ENCODE results near the gene RNF213.

Gene RNF213

DNA sequence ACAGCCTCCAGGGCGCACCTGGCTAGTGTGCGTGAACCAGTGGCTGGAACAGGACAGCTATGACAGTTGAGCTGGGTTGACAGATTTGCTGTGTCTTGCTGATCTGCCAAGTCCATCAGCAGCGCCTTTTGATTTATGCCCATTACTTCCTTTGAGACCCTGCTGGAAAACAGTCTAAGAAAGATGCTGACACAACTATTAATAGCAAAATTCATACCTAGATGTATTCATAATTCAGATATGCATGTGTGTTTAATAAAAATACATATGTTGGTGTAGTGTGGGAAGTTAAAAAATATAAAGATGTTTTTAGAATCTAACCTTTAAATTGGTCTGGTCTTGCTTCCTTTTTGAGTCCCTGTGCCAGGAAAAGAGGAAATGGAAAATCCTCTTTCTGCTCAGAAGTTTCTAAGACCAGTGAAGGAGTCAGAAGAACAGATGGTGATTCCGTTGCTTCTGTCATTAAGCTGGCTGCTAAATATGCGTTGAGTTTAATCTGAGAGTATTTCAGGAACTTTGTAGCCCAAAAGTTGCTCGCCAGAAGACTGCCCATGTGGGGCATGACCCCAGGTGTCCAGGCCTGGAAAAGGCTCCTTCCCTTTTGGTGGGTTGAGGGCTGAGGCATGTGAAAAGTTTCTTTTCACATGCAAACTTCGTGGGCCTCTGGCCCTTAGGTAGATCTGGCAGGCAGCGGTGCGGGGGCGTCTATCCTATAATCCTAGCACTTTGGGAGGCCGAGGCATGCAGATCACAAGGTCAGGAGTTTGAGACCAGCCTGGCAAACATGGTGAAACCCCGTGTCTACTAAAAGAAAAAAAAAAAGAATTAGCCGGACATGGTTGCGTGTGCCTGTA lies 114.3 kb downstream of the RNF213 start:
- no peak for DNase-seq

DNA sequence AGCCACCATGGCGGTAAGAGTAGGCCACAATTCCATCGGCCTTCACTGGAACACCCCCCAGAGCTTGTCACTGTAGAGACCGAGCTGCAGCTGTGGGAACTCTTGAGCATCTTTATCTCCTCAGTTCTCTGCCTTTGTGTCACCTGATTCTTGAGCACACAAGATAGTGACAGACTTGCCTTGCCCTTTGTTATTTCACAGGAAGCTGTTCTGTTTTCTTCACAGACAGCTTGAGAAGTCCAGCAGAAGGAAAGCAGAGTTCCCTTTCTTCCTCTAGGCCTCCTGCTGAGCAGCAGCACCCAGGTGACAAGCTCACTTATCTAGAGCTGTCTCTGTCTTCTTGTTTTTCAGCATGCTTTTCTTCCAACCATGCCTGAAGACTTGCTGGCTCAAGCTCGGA lies 115.9 kb downstream of the RNF213 start:
- DNase-seq: no peak

DNA sequence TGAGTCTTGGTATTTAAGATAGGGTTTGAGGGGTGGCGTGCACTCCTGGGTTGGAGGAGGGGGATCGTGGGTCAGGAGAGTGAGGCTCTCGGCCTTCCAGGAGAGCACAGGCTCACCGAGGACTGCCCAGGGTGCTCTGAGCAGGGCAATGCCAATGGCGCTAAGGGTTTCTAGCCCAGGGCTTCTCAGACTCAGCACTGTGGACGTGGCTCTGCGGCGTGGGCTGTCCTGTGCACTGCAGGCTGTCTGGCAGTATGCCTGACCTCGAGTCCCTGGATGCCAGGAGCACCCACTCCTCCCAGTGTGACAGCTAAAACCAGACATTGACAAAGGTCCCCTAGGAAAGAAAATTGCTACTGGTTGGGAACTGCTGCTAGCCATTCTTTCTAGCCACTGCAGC lies 117.1 kb downstream of the RNF213 start:
- no peak for DNase-seq

DNA sequence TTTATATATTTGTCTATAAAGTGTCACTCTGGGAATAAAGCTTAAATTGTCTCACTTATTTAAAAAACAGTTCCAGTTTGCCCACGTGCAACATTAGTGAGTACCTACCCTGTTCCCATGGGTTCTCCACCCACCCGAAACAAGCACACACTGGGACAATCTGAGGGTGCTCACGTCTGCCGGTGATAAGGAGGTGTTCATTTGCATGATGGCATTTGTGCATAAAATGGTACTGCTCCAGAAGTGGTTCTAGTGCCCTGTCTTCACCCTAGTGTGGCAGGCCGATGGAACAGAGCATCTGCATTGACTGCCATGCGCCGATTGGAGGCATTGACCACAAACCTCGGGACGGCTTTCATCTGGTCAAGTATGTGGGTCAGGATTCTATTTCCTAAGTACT lies 118.7 kb downstream of the RNF213 start:
- DNase-seq: no peak

DNA sequence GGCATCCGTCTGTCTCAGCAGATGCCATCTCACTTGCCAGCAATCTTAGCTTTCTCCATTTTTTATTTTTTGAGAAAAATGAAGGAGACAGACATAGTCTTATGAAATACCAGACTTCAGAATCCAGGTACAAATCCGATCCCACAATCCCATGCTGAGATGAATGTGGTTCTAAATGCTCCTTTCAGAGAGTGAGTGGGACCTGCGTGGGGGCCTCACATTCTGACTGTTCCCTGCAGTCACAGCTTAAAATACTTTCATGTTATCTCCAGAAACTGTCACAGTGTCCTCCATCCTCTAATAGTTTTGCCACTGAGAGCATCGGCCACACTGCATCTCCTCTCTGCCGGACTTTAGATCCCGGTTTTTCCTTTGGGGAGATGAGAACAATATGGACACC lies 119.4 kb downstream of the RNF213 start:
- no peak for DNase-seq

DNA sequence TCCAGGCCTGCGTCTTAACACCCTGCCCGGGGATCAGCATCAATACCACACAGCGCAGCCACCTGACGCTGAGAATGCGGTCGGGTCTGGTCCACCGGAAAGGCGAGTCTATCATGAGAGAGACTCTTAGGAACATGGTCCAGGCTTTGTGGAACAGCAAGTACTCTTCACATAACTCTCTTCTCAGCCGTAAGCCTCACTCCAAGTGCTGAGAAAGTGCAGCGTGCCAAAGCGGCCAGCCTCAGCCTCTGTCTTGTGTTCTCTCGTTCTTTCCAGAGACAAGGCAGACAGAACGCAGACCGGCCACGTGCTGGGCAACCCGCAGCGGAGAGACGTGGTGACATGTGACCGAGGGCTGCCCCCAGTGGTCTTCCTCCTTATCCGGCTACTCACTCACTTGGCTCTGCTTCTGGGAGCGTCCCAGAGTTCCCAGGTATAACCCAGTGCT lies 119.9 kb downstream of the RNF213 start:
- DNase-seq: no peak

DNA sequence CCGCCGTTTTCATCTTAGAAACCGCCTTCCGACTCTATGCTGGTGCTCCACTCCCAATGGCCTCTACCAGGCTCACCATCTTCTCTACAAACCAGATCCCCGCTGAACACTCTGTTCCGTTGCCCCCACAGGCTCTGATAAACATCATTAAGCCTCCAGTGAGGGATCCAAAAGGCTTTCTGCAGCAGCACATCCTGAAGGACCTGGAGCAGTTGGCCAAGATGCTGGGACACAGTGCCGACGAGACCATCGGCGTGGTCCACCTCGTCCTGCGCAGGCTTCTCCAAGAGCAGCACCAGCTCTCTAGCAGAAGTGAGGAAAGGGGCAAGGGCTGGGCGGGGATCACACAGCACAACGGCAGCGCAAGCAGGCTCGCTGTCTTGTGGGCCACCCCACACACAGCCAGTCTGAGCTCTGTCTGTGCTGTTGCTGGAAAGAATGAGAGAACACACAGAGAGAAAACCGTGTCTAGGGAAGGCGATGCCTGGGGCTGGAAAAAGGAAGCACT lies 120.8 kb downstream of the RNF213 start:
- DNase-seq: no peak

DNA sequence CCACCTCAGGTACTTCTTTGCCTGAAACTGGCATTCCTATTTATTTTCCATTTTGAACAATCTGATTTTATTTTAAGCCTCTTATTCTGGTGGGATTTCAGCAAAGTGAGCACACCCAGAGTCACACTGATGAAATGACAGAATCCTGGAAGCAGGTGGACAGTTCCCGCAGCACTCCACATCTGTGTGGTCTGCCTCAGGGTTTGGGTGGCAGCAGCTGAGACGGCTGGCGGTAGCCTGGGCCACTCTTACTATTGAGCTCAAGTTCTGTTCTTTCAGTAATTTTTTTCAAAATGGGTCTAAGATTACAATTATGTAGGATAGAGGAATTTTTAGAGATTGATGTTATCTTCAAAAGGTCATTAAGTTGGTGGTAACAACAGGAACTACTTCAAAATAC lies 121.8 kb downstream of the RNF213 start:
- DNase-seq: no peak

DNA sequence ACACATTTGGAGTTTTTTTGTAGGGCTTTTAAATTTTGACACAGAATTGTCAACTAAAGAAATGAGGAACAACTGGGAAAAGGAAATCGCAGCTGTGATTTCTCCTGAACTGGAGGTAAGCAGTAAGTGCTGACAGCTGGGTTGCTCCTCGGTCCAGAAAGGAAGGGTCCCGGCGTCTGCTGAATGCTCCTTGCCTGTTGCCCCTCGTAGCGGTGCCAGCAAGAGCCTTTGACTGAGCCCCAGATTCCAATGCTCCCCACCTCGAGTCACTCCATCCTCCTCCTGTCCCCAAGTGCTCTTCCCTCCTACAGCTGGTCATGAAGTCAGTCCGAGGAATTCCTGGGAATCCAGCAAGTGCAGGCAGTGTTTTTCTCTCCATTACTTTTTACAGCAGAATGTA lies 122.3 kb downstream of the RNF213 start:
- no peak for DNase-seq

DNA sequence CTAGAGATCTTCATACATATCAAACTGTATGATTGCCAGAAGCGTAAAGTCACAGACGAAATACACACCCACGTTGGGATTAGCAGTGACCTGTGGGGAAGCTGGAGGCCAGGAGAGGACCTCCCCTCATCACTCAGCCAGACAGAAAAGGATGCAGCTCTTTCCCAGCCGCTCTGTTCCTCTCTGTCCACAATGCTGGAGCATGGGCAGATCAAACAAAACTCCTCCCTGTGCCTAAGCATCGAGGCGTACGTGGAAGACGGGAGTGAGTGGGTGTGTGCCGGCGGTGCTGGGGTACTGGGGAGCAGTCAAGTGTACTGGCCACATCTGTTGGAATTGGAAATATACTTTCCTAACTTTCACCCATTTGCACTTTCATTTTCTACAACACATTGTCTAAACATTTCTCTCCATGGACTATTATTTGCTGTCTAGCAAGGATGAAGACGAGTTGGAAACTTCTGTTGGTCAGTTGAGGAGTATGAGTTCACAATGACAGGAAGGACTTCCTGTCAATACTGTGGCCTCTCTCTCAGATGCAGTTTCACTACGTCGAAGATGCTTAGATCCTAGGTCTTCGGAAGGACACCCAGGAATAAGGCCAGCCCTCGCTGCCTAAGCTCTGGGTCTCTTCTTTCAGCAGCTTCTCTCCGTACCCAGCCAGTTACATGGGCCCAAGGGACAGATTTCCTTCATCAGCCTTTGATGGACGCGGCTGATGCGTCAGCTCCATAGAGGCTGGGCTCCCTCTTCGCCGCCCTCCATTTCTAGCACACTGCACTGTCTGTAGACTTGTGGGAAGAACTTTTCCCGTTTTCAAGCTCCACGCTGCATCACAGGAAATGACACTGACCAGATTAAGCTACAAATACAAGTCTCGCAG lies 123.7 kb downstream of the RNF213 start:
- no peak for DNase-seq

DNA sequence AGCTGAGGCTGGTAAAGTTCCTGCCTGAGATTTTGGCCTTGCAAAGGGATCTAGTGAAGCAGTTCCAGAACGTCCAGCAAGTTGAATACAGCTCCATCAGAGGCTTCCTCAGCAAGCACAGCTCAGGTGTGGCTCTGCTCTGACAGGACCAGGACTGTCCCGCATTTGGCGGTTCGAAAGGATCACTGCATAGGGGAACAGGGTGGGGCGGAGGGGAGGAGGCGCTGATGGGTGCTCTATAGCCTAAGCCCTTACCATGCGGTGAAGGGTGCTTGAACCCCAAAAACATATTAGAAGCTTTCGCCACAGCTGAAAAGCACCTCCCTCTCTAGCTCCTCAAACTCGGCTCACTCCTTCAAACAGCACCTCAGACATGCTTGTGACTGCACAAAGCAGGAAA lies 124.4 kb downstream of the RNF213 start:
- DNase-seq: no peak

DNA sequence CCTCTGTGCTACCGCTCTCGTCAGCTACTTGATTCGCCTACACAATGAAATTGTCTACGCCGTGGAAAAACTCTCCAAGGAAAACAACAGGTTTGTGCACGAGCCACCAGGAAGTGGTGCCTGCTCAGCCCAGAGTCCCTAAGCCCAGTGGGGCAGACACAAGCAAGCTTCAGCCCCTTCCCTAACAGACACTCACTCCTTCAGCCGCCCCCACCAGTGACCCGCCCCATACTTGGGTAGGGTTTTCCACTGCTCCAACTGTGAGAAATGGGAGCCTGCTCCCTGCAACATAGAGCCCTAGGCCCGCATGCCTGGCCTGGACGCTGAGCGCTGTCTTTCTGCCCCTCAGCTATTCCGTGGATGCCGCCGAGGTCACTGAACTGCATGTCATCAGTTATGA lies 125.7 kb downstream of the RNF213 start:
- no peak for DNase-seq

DNA sequence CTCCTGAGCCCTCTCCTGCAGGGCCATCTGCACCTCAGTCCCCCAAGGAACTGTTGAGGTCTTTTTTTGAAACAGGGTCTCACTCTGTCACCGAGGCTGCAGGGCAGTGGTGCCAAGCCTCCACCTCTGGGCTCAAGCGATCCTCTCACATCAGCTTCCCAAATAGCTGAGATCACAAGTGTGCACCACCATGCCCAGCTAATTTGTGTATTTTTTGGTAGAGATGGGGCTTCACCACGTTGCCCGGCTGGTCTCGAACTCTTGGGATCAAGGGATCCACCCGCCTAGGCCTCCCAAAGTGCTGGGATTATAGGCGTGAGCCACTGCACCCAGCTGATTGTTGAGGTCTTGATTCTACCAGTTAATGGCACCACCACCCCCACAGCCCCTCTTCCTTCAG lies 126.4 kb downstream of the RNF213 start:
- DNase-seq: no peak

DNA sequence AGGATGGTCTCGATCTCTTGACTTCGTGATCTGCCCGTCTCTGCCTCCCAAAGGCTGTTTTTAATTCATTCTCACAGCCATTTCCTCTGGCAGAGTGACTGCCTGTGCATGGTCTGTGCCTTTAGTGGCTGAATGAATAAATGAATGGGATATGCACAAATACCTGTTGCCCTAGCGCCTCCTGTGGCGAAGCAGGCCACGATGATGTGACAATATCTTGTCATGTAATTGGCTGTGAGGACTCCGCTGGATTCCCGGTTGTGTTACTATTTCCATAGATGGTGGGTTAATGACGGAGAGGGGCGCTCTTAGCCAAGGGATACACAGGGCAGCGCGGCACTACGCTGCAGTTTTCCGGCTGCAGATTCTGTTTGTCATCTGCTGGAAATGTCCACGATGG lies 127.5 kb downstream of the RNF213 start:
- no peak for DNase-seq

DNA sequence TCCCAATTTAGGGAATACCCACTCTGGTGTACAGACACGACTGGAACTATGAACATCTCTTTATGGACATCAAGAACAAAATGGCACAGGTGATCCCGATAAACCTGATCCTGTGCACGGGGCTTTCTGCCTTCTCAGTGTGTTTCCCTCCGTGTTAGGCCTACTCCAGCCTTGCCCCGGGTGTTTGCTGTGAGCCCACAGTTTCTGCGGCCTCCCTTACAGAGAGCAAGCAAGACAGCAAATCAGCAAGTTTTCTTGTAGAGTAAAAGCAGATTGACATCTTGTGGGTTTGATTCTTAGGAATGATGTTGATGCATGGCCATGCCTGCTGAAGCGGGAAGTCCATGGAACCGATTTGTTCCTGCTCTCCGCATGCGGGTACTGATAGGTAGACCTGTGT lies 127.9 kb downstream of the RNF213 start:
- DNase-seq: no peak

DNA sequence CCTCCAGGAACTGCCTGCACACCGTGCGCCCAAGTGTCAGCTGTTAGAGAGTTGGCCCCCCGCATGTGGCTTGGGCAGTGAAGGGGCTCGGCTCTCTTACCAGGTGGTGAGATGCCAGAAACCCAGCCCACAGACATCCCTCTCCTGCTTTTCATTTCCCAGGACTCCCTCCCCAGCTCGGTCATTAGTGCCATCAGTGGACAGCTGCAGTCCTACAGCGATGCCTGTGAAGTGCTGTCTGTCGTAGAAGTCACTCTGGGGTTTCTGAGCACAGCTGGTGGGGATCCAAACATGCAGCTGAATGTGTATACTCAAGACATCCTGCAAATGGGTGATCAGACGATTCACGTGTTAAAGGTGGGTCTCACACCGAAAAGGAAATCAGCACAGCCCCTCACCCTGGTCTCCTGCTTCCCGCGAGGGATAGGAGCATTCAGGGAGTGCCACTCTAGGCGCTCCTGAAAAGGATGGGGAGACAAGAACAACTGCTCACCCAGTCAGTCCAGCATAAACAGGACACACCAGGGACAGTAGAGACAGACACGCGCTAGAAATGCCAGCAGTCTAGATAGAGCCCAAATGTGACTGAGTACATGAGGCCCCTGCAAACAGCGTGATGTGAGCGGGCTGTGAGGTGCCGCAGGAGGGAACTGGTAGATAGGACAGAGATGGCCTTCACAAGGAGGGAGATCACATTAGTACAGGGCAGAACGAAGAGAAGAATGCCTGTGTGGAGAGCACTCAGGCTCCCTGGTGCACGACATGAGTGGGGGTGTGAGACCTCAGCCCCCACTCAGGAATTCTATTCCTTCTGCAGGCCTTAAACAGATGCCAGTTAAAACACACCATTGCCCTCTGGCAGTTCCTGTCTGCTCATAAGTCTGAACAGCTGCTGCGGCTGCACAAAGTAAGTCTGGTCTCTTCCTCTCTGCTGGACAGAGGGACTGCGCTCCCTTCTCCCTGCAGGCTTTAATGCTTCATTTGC lies 128.7 kb downstream of the RNF213 start:
- no peak for DNase-seq

DNA sequence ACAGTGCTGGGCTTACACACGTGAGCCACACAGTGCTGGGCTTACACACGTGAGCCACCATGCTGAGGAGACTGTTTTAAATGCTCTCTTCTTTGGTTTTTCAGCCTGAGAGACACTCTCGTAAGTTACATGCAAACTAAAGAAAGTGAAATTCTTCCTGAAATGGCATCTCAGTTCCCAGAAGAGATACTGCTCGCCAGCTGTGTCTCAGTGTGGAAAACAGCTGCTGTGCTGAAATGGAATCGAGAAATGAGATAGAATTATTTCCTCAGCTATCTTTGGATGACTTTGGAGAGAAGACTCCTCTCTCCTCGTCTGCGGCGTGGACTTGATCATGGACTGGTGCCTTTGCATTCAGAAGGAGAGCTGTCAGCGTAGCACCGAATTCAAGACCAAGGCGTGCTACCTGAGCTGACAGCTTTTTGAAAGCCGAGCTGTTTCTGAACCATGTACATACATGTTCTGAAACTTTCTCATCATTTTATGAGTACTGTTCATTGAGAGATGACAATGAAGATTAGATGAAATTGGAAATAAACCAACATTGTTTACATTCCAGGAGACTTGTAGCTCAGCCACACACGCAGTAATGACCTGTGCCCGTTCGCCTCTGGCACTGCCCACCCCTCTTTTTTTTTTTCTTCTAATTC lies 132.7 kb downstream of the RNF213 start:
- DNase-seq: no peak

DNA sequence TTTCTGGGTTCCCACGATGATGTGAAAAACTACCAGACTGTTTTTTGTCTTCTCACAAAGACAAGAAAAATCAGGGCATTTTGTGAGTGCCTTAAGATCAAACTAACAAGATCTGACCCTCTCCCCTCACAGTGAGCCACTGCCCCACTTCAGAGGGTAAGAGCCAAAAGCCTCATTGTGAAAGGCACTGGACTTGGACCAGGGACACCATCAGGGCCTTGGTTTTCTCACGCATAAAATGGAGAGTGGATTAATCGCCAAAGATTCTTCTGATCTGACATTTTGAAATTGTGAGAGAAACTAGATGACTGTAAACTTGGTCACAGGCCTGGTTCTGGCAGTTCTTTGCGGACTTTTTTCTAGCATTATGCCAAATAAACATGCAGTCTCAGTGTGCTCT lies 133.3 kb downstream of the RNF213 start:
- no peak for DNase-seq

DNA sequence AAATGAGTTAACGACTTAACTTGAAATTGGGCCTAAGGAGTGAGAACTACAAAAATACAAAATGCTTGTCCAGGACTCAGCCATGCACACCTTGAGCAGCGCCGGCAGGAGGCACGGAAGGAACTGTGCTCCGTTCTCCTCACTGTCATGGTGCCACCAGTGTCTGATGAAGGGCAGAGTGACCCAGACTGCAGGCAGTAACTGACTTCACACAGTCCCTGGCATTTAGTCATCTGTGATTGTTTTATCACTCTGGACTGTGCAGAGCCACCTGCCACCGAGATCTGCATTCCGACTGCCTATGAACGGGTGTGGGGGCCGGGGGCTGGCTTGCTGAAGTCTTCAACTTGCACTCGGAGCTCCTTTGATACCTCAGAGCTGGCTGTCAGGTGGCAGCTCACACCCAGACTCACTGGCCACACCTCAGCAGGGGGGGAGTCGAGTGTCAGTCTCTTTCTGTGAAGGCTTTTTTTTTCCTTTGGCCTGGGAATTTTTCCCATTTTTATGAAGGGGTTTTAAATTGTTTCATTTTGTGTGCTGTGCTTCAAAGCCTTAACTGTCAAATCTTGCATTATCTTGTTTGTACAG lies 134.1 kb downstream of the RNF213 start:
- DNase-seq: no peak

DNA sequence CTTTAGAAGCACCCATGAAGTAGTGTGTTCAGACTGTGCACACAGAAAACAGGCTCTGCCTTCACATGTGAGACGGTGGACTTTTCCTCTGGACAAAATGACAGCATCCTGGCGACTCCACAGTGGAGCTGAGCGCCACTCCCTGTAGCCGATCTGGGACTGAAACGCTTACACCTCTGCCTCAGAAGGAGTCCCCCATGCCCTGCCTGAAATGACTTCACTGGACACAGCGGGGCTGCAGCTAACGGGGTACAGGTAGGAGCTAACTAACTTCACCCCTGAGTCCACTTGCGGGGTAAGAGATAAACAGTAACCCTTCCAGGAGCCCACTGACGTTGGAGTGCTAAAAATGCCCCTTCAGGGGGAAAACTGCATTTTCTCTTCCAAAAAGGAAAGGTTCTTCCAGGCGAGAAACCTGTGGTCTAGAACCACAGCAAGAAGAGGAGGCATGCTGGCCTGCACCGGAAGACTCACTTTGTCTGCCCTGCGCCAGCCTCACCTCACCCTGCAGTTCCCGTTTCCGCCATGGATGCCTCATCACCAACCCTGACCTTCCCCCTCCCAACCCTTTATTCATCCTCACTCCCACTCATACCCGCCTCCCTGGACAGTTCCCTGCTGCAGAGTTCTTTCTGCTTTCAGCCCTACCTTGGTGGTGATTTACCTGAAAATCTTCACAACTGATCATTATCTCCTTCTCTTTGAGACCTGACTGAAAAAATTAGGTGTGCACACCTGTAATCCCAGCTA lies 134.9 kb downstream of the RNF213 start:
- DNase-seq: no peak

Data from DMS79 treated with DMSO at 0.1 percent for 48 hours (cell line).